Muscle of arm (tissue), 12 donors: Measurements from ENCODE around the gene SNTA1. TPM values are rescaled to one million over a fixed set of nuclear protein-coding genes. Genes with fewer than 3 reads are reported as not detected.
"Not testable (repeated sequence)": the region's sequence is repeated elsewhere in the genome, so short reads cannot be mapped to it uniquely, and the experiment has no call there.

Experiments used
- DNase-seq: peaks from one replicate; pipeline ENCODE4 v3.0.0-alpha.2; 2013
- polyA plus RNA-seq, 12 donors: library from polyadenylated mRNA; unstranded; fragments of 120-200 nt; gene quantifications; one replicate each; pipeline ENCODE4 v1.2.1, GENCODE V29; 2013; ENCODE audit not compliant: insufficient read length in 12 of 12

The SNTA1 gene
- polyA plus RNA-seq, 12 donors, result 11.2 to 41.1 (median 28.4) TPM; not detected in 1

DNA sequence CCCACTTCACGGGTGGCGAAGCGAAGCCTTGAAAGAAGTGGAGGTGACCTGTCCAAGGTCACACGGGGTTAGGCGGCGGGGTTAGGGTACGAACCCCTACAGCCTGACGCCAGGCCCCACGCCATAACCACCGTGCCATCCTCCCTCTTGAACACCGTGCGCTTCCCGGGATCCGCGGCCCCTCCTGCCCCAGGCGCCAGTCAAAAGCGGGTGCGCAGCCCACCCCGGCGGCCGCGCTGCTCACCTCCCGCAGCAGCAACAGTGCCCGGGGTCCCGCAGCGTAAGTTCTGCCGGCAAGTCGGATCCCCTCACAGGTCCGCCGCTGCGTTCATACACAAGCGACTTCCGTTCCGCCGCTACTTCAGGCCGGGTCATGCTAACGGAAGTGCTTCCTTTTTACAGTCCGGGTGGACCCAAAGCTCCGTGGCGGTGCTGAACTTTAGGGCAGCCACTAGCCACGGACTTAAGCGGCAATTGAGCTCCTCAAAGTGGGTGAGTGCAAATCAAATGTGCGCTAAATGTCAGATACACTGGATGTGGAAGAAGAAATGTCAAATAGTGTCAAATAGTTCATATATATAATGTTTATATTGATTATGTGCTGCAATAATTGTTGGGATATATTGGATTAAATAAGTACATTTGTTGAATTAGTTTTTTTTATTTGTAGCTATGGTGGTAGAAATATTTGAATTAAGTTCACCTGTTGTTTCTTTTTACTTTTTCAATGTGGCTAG, 42.2 kb downstream of the SNTA1 start, which contains the start of gene CDK5RAP1:
Gene CDK5RAP1 (minus strand): TSS at position 336 of the 737 bp plus-strand sequence. CDS start 4,455 bp downstream, outside the sequence.
- DNase-seq, result peak; percentile 92

- no peak for DNase-seq
Observed at GRCh38 chr20:33400812-33401183, 42.8 kb downstream of the SNTA1 start.

DNA sequence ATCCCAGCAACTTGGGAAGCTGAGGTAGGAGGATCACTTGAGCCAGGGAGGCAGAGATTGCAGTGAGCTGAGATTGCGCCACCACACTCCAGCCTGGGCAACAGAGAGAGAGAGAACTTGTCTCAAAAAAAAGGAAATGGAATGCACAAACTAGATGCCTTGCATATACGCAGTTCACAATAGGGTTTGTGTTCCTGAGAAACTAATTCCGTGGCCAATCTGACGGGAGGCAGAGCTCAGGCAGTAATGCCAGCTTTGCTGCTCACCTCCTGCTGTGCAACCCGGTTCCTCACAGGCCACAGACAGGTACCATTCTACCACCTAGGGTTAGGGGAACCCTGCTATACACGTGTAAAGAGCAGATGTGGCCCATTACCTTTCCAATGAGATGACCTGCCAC, 43.6 kb downstream of the SNTA1 start:
- no peak for DNase-seq

DNA sequence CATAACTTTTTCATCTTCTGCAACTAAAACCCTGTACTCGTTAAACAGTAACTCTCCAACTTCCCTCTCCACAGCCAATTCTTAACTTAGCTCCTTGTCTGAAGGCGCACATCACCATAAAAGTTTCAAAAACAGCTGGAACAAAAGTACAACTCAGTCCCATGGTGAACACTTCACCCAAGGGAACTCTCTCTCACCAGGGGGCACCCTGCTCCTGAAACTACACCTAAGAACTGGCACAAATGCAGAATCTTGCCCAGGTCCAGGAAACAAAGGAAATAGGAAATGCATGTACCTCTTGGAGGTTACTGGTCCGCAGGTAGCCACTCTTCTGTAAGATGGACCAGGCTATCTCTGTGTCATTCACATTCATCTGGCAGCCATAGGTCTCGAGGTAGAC, 48.8 kb downstream of the SNTA1 start:
- no peak for DNase-seq

GRCh38 chr20:33393609-33394008, 50.0 kb downstream of the SNTA1 start:
- DNase-seq, result no peak

GRCh38 chr20:33391722-33392415, 51.7 kb downstream of the SNTA1 start:
- peak; percentile 18 for DNase-seq

DNA sequence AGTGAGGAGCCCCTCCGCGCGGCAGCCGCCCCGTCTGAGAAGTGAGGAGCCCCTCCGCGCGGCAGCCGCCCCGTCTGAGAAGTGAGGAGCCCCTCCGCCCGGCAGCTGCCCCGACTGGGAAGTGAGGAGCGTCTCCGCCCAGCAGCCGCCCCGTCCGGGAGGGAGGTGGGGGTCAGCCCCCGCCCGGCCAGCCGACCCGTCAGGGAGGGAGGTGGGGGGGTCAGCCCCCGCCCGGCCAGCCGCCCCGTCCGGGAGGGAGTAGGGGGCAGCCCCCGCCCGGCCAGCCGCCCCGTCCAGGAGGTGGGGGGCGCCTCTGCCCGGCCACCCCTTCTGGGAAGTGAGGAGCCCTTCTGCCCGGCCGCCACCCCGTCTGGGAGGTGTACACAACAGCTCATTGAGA, 54.2 kb downstream of the SNTA1 start:
- DNase-seq, result not testable (repeated sequence)

DNA sequence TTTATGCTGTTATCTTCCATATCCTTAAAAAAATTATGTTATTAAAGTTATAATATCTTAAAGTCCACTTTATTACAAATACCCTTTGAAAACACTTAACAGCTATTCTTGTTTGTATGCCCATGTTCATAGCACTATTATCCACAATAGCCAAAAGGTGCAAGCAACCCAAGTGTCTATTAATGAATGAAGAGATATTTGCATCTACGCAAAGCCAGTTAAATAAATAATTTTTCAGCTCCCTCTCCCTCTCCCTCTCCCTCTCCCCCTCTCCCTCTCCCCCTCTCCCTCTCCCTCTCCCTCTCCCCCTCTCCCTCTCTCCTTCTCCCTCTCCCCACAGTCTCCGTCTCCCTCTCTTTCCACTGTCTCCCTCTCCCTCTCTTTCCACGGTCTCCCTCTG, 55.3 kb downstream of the SNTA1 start:
- DNase-seq, result no peak

- no peak for DNase-seq
Observed at GRCh38 chr20:33387177-33387576, 56.4 kb downstream of the SNTA1 start.

GRCh38 chr20:33386673-33387072, 56.9 kb downstream of the SNTA1 start:
- DNase-seq, result no peak

GRCh38 chr20:33377366-33377765, 66.2 kb downstream of the SNTA1 start:
- no peak for DNase-seq

GRCh38 chr20:33373735-33374605, 69.6 kb downstream of the SNTA1 start:
- no peak for DNase-seq

- no peak for DNase-seq
Observed at GRCh38 chr20:33372993-33373441, 70.5 kb downstream of the SNTA1 start.

GRCh38 chr20:33370291-33370690, 73.3 kb downstream of the SNTA1 start:
- no peak for DNase-seq

DNA sequence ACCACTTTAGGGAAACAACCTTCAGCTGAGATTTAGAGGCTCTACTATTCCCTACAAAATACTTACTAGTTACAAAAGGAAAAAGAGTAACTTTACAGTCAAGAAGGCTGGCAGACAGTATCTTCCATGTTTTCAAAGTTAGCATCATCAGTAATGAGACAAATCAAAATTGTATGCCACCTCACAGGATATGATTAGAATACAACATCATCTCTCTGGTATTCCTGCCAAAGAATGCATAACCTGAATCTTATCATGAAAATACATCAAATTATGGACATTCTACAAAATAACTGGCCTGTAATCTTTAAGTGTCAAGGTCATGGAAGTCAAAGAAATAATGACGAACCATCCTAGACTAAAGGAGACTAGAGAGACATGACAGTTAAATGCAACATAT, 80.7 kb downstream of the SNTA1 start:
- no peak for DNase-seq

DNA sequence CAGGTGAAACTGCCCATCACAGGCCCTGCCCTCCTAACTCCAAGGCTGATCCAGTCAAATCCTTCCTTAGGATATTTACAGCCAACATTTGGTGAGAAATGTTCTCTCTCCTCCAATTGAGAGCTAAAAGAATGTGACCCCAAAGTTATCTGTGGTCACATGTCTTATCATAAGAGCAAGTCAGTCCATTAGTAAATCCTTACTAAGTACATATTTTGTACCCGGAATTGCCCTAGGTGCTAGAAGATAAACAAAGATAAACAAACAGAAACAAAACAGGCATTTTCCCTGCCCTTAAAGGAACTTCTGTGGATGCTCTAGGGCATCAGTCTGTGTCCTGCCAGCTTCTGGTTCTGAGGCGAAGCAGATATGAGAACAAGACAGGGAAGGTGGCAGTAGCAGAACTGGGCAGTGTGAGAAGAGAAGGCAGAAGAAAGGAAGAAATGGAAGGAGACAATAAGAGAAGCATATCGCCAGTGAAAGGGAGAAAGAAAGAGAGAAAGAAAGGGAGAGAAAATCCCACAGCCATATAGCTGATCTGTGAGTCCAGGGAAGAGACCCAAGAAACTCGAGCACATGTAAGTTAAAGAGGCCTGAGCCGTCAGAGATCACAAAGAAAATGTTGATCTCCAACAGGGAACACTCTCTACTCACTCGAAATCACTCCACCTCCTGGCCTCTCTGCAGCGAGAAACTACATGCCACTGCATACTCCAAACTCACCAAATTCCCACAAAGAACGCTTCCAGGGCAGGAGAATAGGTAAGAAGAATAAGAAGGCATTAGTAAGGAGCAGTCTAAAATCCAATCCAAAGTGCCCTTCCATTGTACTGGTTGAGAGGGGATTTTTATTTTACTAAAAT, 83.9 kb downstream of the SNTA1 start:
- DNase-seq, result no peak

Other genes with a start within 250 kb of the SNTA1 start
- gene BPIFA3, start 226.4 kb downstream of the SNTA1 start, polyA plus RNA-seq, result not detected
- not detected for gene BPIFA1, start 207.8 kb downstream of the SNTA1 start, polyA plus RNA-seq
- under 1 TPM in 2 of 12 donors, not detected in 10; 0.09 to 0.14 TPM for gene BPIFB1, start 160.5 kb downstream of the SNTA1 start, polyA plus RNA-seq
- gene CDK5RAP1, start 42.2 kb downstream of the SNTA1 start, polyA plus RNA-seq, result 10 to 100 TPM in 11 of 12 donors, not detected in 1; 16.1 to 31.4 (median 23.8) TPM
- 10 to 100 TPM in 11 of 12 donors, not detected in 1; 11.3 to 32.1 (median 14.0) TPM for gene CBFA2T2, start 46.3 kb upstream of the SNTA1 start, polyA plus RNA-seq
- gene C20orf144, start 218.6 kb upstream of the SNTA1 start, polyA plus RNA-seq, result under 1 TPM in 9 of 12 donors, not detected in 3; 0.10 to 0.34 (median 0.18) TPM
- gene ACTL10, start 223.2 kb upstream of the SNTA1 start, polyA plus RNA-seq, result under 1 TPM in 10 of 12 donors, not detected in 2; 0.12 to 0.36 (median 0.28) TPM
- 10 to 100 TPM in 11 of 12 donors, not detected in 1; 19.0 to 41.9 (median 25.0) TPM for gene NECAB3, start 230.7 kb upstream of the SNTA1 start, polyA plus RNA-seq
- 10 to 100 TPM in 7 of 12 donors, 1 to 10 TPM in 4, not detected in 1; 7.5 to 22.4 (median 11.0) TPM for gene E2F1, start 242.6 kb upstream of the SNTA1 start, polyA plus RNA-seq